Breast epithelium (tissue), 4 donors: ENCODE data around the gene SLC17A2. TPM values are rescaled to one million over a fixed set of nuclear protein-coding genes. Genes with fewer than 3 reads are reported as not detected.

ENCODE experiments used
- DNase-seq, 2 donors: peaks; one replicate each; pipeline ENCODE4 v3.0.0-alpha.2; 2019; ENCODE audit warnings: low spot score in 2 of 2
- H3K27ac ChIP-seq, 2 donors: fragments of 200-600 bp; sonication (generic) in 1 of 2; one replicate each; pipeline ENCODE4 v1.5.1; 2016 to 2019; ENCODE audit warnings: mild to moderate bottlenecking in 1 of 2
- H3K27me3 ChIP-seq, 2 donors: fragments of 200-600 bp; sonication (generic) in 1 of 2; one replicate each; pipeline versions ENCODE4 v1.5.1 to v1.6.0; 2017 to 2019; ENCODE audit warnings: control low read depth in 1 of 2, mild to moderate bottlenecking in 1 of 2
- H3K36me3 ChIP-seq: fragments of 200-600 bp; one replicate; pipeline ENCODE4 v1.5.1; 2019
- H3K4me1 ChIP-seq, 2 donors: fragments of 200-600 bp; sonication (generic); one replicate each; pipeline ENCODE4 v1.5.1; 2016 to 2019; ENCODE audit warnings: control low read depth in 1 of 2
- H3K4me3 ChIP-seq, 3 donors: fragments of 200-600 bp; sonication (generic); 1 replicate in 2 of 3; 2 replicates in 1 of 3; pipeline ENCODE4 v1.5.1; 2016 to 2019; ENCODE audit warnings: mild to moderate bottlenecking in 3 of 3, moderate library complexity in 2 of 3
- H3K9me3 ChIP-seq, 2 donors: fragments of 200-600 bp; sonication (generic) in 1 of 2; one replicate each; pipeline ENCODE4 v1.5.1; 2016 to 2019; ENCODE audit warnings: control low read depth in 1 of 2
- CTCF ChIP-seq, 3 donors: fragments of 450-650 bp; IDR thresholded peaks; one replicate each; pipeline ENCODE4 v1.5.1; 2016 to 2017; ENCODE audit warnings: antibody characterized with exemption in 3 of 3, mild to moderate bottlenecking in 3 of 3, moderate library complexity in 3 of 3
- POLR2A ChIP-seq: fragments of 450-650 bp; IDR thresholded peaks from one replicate; pipeline ENCODE4 v1.6.1; 2016; ENCODE audit warnings: antibody characterized with exemption, mild to moderate bottlenecking, moderate library complexity
- POLR2AphosphoS5 ChIP-seq, 3 donors: sonication (generic); formaldehyde crosslinking; IDR thresholded peaks; one replicate each; pipeline ENCODE4 v1.6.1; 2017; ENCODE audit warnings: antibody characterized with exemption in 3 of 3
- intact Hi-C: fragments of 100-400 bp; cut with DNase I; formaldehyde crosslinking; loops from one replicate; pipeline ENCODE4 v1.15.1; 2023; ENCODE audit warnings: low total_unique reads
- total RNA-seq, 3 donors: library from RNA; depleted of rRNA; stranded (reverse); fragments of >200 nt; gene quantifications; one replicate each; pipeline ENCODE4 v1.1.0, GENCODE V29; 2016

The SLC17A2 gene
- total RNA-seq, 3 donors from 2014 or later = not detected

DNA sequence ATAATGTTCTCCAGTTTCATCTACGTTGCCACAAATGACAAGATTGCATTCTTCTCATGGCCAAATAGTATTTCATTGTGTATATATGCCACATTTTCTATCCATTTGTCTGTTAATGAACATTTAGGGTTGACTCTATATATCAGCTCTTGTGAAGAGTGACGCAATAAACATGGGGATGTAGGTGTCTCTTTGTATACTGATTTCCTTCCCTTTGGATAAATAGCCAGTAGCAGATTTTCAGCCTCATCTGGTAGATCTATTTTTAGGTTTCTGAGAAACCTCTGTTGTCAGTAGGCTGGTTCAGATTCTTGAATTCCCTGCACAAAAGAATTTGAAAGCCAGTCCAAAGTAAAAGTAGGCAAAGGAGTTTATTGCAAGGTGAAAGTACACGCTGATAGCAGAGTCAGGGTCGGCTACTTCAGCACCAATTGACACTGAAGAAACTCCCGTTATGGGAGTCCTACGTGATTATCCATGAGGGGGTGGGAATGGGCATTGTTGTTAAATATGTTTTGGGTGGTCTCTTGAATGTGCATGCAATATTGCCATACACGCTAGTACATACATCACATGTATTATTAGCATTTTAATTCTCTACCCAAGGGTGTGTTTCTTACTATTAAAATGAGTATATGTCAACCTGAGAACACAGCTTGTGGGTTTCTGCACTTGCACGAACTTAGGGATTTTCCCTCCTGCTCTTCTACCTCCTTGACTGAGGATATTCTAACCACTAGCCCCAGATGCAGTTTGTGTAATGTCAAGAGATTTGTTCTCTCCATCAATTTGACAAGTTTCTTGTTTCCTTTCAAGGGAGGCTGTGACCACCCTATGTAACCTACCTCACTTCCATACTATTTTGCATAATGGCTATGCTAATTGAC is 14.4 kb upstream of the SLC17A2 start:
- no peak for DNase-seq
- no peak overlapping the region for H3K4me3 ChIP-seq
- no peaks in the 10 kb centered on the region for H3K4me1 ChIP-seq
- no peaks in the 10 kb centered on the region for H3K27me3 ChIP-seq
- no peaks in the 10 kb centered on the region for H3K9me3 ChIP-seq
- H3K27ac ChIP-seq = no peak overlapping the region
- intact Hi-C loops = no loop called here
- TF ChIP-seq CTCF (IDR thresholded peaks at IDR 0.05) (no peak), POLR2A (no peak), POLR2AphosphoS5 (IDR thresholded peaks at IDR 0.05) (no peak)
- no peaks in the 10 kb centered on the region for H3K36me3 ChIP-seq

DNA sequence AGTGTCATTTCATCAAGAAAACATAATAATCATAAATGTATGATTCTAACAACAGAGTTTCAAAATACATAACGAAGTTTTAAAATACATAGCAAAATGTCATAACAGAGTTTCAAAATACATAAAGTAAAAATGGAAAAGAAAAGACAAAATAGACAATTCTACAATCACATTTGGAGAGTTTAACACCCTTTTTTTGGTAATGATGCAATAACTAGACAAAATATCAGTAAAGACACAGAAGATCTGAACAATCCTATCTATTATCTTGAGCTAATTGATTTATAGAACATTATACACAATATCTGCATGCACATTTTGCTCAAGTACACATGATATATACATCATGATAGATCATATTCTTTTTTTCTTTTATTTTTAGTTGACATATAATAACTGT is 13.4 kb upstream of the SLC17A2 start:
- TF ChIP-seq POLR2A (no peak), POLR2AphosphoS5 (IDR thresholded peaks at IDR 0.05) (no peak), CTCF (IDR thresholded peaks at IDR 0.05) (no peak)
- Histone ChIP-seq H3K36me3 (no peaks in the 10 kb centered on the region), H3K4me1 (no peaks in the 10 kb centered on the region), H3K4me3 (no peak overlapping the region), H3K9me3 (no peaks in the 10 kb centered on the region), H3K27me3 (no peaks in the 10 kb centered on the region), H3K27ac (no peak overlapping the region)
- intact Hi-C loops = no loop called here
- no peak for DNase-seq

GRCh38 chr6:25942561-25943147 is 12.2 kb upstream of the SLC17A2 start:
- Histone ChIP-seq H3K27me3 (no peaks in the 10 kb centered on the region), H3K36me3 (no peaks in the 10 kb centered on the region), H3K9me3 (no peaks in the 10 kb centered on the region), H3K4me1 (no peaks in the 10 kb centered on the region), H3K4me3 (no peak overlapping the region), H3K27ac (no peak overlapping the region)
- intact Hi-C loops = no loop called here
- no peak for DNase-seq
- TF ChIP-seq CTCF (IDR thresholded peaks at IDR 0.05) (no peak), POLR2AphosphoS5 (IDR thresholded peaks at IDR 0.05) (no peak), POLR2A (no peak)

- Histone ChIP-seq H3K36me3 (no peaks in the 10 kb centered on the region), H3K9me3 (no peaks in the 10 kb centered on the region), H3K4me1 (no peaks in the 10 kb centered on the region), H3K27me3 (no peaks in the 10 kb centered on the region), H3K27ac (no peak overlapping the region), H3K4me3 (no peak overlapping the region)
- TF ChIP-seq POLR2A (no peak), POLR2AphosphoS5 (IDR thresholded peaks at IDR 0.05) (no peak), CTCF (IDR thresholded peaks at IDR 0.05) (no peak)
- no peak for DNase-seq
- intact Hi-C loops = no loop called here
Observed at GRCh38 chr6:25939593-25939992, 9.1 kb upstream of the SLC17A2 start.

GRCh38 chr6:25935953-25936352 is 5.5 kb upstream of the SLC17A2 start:
- intact Hi-C loops = no loop called here
- TF ChIP-seq CTCF (IDR thresholded peaks at IDR 0.05) (no peak), POLR2AphosphoS5 (IDR thresholded peaks at IDR 0.05) (no peak), POLR2A (no peak)
- H3K4me3 ChIP-seq = no peak overlapping the region
- H3K4me1 ChIP-seq = no peaks in the 10 kb centered on the region
- H3K36me3 ChIP-seq = no peaks in the 10 kb centered on the region
- no peak for DNase-seq
- no peaks in the 10 kb centered on the region for H3K9me3 ChIP-seq
- no peak overlapping the region for H3K27ac ChIP-seq
- H3K27me3 ChIP-seq = no peaks in the 10 kb centered on the region
